Measurements from ENCODE around the gene PTPRM.

DNA sequence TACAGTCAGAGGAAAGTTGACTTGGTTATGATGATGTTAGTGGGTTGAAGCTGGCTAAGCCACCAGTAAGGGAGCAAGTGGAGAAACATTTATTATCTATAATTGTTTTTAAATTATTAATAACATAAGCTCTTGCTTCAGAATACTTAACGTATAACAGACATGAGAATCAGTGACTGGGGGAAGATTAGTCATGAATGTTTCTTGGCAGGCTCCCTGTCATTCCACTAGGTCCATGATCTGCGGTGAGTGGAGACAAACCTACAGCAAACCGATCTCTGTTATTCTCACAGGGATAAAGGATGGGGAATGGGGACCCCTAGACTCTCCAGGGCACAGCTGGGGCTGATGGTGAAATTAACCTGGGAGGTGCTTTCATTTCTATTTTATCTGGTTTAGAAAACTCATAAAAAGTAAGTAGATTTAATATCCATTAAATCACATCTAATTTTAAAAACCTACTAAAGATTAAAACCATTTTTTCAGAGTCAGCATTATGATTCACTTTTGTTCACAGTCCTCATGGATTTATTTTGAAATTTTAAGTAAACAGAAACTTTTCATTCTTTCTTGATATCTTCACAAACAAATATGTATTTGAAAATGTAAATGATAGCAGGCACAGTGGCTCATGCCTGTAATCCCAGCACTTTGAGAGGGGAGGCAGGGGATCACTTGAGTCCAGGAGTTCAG, 420.3 kb downstream of the PTPRM start:
- TF ChIP-seq RXRA (IDR thresholded peaks at IDR 0.05), result no peak
- no peak for TF ChIP-seq GABPA (IDR thresholded peaks at IDR 0.05 in 1 of 2, conservative IDR thresholded peaks at IDR 0.05 in 1 of 2)
- TF ChIP-seq, protein P1, sequence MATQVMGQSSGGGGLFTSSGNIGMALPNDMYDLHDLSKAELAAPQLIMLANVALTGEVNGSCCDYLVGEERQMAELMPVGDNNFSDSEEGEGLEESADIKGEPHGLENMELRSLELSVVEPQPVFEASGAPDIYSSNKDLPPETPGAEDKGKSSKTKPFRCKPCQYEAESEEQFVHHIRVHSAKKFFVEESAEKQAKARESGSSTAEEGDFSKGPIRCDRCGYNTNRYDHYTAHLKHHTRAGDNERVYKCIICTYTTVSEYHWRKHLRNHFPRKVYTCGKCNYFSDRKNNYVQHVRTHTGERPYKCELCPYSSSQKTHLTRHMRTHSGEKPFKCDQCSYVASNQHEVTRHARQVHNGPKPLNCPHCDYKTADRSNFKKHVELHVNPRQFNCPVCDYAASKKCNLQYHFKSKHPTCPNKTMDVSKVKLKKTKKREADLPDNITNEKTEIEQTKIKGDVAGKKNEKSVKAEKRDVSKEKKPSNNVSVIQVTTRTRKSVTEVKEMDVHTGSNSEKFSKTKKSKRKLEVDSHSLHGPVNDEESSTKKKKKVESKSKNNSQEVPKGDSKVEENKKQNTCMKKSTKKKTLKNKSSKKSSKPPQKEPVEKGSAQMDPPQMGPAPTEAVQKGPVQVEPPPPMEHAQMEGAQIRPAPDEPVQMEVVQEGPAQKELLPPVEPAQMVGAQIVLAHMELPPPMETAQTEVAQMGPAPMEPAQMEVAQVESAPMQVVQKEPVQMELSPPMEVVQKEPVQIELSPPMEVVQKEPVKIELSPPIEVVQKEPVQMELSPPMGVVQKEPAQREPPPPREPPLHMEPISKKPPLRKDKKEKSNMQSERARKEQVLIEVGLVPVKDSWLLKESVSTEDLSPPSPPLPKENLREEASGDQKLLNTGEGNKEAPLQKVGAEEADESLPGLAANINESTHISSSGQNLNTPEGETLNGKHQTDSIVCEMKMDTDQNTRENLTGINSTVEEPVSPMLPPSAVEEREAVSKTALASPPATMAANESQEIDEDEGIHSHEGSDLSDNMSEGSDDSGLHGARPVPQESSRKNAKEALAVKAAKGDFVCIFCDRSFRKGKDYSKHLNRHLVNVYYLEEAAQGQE (IDR thresholded peaks at IDR 0.05), result no peak
- TF ChIP-seq, protein P2, sequence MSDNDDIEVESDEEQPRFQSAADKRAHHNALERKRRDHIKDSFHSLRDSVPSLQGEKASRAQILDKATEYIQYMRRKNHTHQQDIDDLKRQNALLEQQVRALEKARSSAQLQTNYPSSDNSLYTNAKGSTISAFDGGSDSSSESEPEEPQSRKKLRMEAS (IDR thresholded peaks at IDR 0.05), result no peak
- TF ChIP-seq, protein P3, sequence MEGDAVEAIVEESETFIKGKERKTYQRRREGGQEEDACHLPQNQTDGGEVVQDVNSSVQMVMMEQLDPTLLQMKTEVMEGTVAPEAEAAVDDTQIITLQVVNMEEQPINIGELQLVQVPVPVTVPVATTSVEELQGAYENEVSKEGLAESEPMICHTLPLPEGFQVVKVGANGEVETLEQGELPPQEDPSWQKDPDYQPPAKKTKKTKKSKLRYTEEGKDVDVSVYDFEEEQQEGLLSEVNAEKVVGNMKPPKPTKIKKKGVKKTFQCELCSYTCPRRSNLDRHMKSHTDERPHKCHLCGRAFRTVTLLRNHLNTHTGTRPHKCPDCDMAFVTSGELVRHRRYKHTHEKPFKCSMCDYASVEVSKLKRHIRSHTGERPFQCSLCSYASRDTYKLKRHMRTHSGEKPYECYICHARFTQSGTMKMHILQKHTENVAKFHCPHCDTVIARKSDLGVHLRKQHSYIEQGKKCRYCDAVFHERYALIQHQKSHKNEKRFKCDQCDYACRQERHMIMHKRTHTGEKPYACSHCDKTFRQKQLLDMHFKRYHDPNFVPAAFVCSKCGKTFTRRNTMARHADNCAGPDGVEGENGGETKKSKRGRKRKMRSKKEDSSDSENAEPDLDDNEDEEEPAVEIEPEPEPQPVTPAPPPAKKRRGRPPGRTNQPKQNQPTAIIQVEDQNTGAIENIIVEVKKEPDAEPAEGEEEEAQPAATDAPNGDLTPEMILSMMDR (IDR thresholded peaks at IDR 0.05; ENCODE audit: low read depth, low read length, missing input control), result no peak
- no peak for TF ChIP-seq RAD21 (IDR thresholded peaks at IDR 0.05)
- no peak for TF ChIP-seq FOXA2 (IDR thresholded peaks at IDR 0.05)
- TF ChIP-seq YY1 (IDR thresholded peaks at IDR 0.05), result no peak
- no peak for TF ChIP-seq EGR1 (IDR thresholded peaks at IDR 0.05; ENCODE audit: low read depth in 2 of 2)
- no peak for TF ChIP-seq NR2F2 (IDR thresholded peaks at IDR 0.05)
